GM11168 (cell line): Measurements from ENCODE around the gene LRP1.

Source experiments
- in situ Hi-C: fragments of 300-500 bp; cut with MboI; formaldehyde crosslinking; loops from one replicate; pipeline ENCODE4 v1.12.0; 2022; ENCODE audit warnings: low sequenced_read_pairs; ENCODE audit not compliant: unreplicated experiment

The LRP1 gene

DNA sequence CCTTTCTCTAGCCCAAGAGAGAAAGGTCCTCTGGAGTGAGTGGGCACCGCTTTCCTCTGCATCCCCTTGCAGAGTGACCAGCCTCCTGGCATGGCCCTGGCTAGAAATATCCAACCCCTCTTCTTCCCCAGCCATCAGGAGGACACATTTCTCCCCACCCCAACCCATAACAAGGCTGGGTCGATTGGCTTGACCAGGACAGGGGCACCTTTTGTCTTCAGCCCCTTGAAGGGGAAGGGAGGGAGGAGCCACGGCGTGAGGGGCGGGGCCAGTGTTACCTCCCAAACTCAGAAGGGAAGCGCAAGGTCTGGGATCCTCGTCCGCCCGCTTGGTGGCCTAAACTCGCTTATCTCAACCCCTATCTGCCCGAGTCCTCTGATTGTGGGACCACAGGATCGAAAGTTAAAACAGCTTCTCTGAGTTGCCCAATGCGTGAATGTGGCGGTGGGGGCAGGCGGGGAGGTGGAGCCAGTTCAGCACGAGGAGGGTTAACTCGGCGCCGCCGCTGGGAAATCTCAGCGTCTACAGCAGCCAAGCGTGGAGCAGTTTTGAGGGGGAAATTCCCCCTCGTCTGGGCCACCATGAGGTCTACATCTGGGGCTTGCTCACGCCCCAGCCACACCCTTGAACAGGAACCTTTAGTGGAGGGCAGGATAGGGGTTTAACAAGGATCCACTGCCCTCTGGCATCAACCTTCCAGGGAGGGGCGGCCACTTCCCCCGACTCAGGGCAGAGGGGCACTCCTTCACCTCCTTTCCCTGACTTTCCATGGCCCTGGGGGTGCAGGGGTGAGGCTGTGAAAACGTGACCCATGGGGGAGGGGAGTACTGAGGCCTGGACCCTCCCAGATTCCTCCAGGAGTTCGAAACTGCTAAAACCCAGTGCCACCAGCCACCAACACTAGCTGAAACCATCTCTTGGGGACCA, 17.9 kb upstream of the LRP1 start:
- in situ Hi-C loops: loop anchor here (5.0 kb wide), 2 partner anchors 38 to 98 kb away; no protein-coding TSS in a partner anchor

DNA sequence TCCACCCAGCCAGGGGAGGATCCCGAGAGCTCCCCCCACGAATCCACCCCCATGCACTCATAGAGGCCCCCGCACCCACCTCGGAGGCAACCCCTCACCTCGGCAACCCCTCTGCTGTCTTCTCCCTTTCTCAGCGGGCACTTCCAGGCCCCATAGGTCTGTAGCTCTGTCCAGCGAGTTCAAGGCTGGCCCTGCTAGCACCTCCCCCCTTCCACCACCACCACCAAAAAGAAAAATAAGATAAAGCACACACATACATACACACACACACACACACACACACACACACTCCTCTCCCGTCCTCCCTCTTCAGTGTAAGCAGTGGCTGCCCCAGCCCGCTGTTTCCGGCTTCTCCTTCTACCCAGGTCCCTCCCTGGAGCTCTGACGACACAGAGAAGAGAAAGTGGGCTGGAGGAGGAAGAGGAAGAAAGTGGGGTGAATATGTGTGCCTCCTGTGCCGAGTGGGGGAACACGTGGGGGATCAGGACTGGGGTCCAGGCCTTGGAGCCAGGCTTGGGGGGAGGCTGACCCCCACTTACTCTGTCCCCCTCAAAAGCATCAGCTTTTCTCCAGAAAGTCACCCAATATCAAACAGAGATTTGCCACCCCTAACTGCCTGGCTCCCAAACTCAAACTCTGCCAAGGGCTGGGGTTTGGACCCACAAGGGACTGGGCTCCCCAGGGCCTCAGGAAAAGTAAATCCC, 17.1 kb upstream of the LRP1 start, which contains the start of gene STAT6:
TSS of gene STAT6 (minus strand) at position 332 of the 704 bp plus-strand sequence. CDS start 3,084 bp downstream, outside the sequence.
- in situ Hi-C loops: loop anchor here (5.0 kb wide), 2 partner anchors 39 to 99 kb away; no protein-coding TSS in a partner anchor

DNA sequence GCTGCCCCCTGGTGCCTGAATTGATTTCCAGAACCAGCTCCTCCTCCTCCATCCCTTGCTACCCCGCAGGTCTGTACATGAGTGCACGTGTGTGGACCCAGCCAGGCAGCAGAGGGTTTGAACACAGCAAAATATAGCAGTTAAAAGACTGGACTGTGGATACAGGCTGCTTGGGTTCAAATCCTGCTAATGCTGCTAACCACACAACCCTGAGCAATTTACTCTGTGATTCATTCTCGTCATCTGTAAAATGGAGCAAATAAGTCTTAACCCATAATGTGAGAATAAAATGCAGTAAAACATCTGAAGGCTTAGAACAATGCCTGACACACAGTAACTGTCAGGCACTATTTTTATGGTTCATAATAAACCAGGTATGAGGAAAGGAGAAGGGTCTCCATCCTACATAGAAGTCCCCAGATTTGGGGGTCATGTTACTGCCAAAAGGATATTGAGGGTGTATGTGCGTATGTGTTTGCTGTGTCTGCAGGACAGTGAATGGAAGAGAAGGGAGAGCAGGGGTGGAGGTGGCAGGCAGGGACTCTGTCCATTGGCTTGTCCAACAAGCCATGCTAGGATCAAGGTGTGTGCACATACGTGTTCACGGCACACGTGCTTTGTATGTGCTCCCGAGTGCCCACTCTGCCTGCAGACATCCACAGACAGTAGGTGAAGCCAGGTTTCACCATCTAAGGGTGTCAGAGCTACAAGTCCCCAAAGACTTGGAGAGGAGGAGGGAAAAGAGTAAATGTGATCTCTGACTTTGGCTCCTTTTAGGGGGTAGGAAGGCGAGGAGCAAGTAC, 15.6 kb upstream of the LRP1 start:
- in situ Hi-C loops: loop anchor here (5.0 kb wide), 2 partner anchors 40 to 100 kb away; no protein-coding TSS in a partner anchor

DNA sequence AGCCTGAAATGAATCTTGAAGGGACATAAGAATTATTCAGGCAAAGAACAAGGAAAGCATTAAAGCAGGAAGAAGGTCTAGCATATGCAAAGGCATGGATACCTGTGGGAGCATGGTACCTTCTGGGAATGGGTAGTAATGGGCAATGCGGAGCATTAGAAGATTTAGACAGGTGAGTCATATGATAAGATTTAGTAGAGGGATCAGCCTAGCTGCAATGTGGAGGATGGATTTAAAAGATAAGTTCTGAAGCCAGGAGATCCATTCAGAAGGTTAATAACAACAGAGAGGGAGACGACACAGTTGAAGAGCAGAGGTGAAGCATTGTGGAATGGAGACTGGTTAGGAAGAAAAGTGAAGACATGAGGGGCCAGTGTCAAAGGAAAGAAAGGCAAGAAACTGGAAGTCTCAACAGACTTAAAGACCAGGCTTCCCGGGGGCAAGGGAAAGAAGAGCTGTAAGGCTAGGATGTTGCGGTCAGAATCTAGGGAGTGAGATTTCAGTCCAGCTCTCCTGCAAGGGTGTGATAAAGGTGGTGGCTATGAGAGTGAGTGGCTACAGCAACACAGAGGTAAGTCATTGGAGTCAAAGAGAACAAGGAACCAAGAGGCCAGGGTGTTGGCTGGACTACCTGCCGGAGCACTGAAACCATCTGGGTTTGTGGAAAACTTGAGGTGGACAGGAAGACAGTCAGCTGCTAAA, 11.6 kb upstream of the LRP1 start:
- in situ Hi-C loops: no loop called here

DNA sequence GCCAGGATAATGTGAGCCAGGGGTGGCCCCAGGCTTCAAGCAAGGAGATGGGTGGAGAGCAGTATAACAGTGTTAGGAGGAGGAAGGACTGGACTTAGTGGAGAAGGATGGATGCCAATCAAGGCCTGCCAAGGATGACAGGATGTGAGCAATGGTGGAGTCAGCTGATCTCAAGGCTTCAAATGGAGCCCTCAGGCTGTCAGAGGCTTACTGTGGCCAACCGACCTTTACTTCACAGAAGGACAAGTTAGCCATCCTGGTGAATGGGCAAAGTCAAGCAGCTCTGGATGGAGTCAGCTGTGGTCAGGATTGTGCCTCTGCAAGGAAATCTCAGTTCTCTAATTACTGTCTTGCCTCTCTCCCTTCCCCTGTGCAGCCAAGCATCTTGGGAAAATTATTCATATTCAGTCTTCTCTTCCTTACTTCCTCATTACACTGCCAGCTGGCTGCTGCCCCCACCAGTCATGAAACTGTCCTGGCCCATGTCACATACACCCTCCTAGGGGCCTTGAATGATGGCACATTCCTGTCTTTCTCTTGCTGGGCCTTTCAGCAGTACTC, 9.5 kb upstream of the LRP1 start:
- in situ Hi-C loops: no loop called here

DNA sequence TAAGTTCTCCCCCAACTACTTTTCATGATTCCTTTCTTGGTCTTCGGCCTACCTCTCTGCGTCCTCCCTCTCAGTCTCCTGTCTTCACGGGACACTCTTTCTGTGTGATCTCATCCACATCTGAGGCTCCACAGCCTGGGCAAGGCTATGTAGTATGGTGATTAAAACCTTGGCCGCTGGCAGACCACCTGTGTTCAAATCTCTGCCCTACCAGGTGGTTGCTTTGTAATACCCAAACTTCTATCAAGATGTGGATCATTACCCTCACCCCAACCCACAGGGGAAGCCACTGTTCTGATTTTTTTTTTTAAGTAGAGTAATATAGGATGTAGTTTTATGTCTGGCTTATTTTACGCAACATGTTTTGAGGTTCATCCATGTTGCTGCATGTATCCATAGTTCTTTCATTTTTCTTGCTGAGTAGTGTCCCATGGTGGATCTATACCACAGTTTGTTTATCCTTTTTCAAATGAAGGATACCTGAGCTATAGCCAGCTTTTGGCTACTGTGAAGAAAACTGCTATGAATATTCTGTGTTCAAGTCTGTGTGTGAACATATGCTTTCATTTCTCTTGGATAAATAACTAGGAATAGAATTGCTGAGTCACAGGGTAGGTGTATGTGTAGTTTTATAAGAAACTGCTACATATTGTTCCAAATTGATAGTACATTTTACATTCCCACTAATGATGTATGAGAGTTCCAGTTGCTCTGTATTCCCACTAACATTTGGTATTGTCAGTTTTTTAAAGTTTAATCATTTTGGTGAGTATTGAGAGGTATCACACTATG, 8.8 kb upstream of the LRP1 start:
- in situ Hi-C loops: loop anchor here (5.0 kb wide), 1 partner anchor 58 kb away; no protein-coding TSS in a partner anchor

DNA sequence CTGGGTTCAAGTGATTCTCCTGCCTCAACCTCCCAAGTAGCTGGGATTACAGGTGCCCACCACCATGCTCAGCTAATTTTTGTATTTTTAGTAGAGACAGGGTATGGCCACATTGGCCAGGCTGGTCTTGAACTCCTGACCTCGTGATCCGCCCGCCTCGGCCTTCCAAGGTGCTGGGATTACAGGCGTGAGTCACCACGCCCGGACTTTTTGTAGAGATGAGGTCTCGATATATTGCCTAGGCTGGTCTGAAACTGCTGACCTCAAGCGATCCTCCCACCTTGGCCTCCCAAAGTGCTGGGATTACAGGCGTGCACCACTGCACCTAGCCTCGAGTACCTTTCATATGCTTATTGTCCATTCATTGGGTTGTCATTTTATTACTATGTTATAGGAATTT, 7.6 kb upstream of the LRP1 start:
- in situ Hi-C loops: loop anchor here (5.0 kb wide), 1 partner anchor 57 kb away; no protein-coding TSS in a partner anchor

DNA sequence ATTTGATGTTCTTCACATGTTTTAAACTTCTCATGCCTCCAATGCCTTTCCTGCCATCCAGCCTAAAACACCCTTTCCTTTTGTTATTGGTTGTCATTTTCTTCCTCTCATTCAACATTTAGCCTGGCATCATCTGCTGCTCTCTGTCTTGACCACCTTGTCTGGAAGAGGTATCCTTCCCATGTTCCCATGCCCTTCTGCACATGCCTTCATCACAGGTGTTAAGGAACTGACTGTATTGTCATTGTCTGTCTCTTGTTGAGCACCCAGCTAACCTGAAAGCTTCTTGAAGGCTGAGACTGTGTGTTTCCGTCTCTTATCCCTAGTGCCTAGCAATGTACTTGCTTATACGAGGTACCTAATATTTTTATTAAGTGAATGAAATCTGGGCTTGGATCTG, 4.5 kb upstream of the LRP1 start:
- in situ Hi-C loops: loop anchor here (5.0 kb wide), 1 partner anchor 53 kb away; no protein-coding TSS in a partner anchor

- in situ Hi-C loops: loop anchor here (5.0 kb wide), 1 partner anchor 53 kb away; no protein-coding TSS in a partner anchor
Observed at GRCh38 chr12:57124261-57124877, 3.9 kb upstream of the LRP1 start.

DNA sequence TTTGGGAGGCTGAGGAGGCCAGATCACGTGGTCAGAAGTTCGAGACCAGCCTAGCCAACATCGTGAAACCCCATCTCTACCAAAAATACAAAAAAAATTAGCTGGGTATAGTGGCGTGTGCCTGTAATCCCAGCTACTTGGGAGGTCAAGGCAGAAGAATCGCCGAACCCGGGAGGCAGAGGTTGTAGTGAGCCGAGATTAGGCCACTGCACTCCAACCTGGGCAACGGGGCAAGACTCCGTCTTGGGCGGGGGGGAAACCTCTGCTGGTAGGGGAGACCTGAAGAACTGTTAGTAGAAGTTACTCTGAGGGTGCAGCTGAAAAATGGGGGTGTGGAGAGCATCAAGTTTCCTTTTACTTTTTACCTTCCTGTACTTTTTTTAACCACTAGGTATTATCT, 2.2 kb upstream of the LRP1 start:
- in situ Hi-C loops: no loop called here

GRCh38 chr12:57126561-57126960, 1.7 kb upstream of the LRP1 start:
- in situ Hi-C loops: no loop called here

DNA sequence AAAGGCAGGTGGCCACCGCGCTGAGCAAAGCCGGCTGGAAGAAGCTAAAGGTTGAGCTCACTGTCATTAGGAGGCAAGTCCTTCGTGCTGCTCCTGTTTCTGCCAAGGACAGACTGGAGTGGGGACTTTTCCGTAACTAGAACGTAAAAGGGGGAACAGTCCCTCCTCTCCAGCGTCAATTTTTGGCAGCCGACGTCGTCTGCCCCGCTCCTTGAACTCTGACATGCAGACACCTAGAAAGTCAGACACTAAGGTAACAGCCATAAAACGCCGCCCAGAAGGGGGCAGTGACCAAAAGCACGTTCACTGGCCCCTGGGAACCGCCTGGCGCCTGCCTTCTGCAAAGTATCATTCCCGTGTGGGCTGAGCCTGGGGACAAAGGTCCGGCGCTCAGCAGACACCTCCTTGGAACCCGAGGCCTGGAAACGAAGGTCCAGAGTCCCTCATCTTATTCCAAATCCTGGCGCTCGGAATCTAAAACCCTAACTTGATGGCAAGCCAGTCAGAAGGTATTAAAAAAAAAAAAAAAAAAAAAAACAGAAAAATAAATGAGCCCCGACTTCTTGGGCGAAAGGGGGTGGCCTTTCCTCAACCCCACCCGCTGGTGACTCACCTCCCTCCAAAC, 1.1 kb upstream of the LRP1 start:
- in situ Hi-C loops: no loop called here

DNA sequence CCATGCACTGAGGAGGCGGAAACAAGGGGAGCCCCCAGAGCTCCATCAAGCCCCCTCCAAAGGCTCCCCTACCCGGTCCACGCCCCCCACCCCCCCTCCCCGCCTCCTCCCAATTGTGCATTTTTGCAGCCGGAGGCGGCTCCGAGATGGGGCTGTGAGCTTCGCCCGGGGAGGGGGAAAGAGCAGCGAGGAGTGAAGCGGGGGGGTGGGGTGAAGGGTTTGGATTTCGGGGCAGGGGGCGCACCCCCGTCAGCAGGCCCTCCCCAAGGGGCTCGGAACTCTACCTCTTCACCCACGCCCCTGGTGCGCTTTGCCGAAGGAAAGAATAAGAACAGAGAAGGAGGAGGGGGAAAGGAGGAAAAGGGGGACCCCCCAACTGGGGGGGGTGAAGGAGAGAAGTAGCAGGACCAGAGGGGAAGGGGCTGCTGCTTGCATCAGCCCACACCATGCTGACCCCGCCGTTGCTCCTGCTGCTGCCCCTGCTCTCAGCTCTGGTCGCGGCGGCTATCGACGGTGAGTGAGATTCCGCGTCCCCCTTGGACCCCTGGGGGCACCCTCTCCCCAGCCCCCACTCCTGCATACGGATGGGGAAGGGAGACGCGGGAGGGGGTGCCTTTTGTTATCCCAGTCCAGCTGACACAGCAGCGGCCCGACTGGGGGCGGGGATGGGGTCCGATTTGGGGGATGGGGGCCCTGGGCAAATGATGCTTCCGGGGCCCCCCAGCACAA, 400 bp downstream of the LRP1 start:
- in situ Hi-C loops: no loop called here

- in situ Hi-C loops: no loop called here
Observed at GRCh38 chr12:57129321-57129842, 1.1 kb downstream of the LRP1 start.

DNA sequence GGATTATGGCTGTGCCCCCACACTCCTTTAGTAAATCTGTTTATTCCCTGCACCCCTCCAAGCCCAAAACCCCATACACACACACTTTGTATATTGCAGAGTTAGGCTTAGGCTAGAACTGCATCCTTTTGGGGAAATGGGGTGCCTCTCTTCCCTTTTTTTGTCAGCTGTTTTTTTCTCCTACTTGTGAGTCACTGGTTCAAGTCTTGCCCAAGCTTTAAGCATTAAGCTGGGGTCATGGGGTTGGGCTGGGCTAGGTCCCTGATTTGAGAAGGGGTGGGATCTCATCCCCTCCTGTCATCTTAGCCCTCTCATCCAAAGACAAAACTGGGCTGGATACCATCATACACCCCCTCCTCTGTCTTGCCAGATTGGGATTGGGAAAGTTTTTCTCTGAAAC, 1.6 kb downstream of the LRP1 start:
- in situ Hi-C loops: no loop called here

- in situ Hi-C loops: no loop called here
Observed at GRCh38 chr12:57130941-57131340, 2.7 kb downstream of the LRP1 start.
